ENCODE data around the gene GUCY1A2. TPM values are rescaled to one million over a fixed set of nuclear protein-coding genes. Genes with fewer than 3 reads are reported as not detected.
"Not testable (repeated sequence)": the region's sequence is repeated elsewhere in the genome, so short reads cannot be mapped to it uniquely, and the experiment has no call there.

The GUCY1A2 gene, protein sequence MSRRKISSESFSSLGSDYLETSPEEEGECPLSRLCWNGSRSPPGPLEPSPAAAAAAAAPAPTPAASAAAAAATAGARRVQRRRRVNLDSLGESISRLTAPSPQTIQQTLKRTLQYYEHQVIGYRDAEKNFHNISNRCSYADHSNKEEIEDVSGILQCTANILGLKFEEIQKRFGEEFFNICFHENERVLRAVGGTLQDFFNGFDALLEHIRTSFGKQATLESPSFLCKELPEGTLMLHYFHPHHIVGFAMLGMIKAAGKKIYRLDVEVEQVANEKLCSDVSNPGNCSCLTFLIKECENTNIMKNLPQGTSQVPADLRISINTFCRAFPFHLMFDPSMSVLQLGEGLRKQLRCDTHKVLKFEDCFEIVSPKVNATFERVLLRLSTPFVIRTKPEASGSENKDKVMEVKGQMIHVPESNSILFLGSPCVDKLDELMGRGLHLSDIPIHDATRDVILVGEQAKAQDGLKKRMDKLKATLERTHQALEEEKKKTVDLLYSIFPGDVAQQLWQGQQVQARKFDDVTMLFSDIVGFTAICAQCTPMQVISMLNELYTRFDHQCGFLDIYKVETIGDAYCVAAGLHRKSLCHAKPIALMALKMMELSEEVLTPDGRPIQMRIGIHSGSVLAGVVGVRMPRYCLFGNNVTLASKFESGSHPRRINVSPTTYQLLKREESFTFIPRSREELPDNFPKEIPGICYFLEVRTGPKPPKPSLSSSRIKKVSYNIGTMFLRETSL
- 12.4 TPM for total RNA-seq
- long read RNA-seq, partial matches to known transcripts: 1 of 1 reads
- long read RNA-seq, other reads (novel, unspliced or antisense): 0 of 1 reads

DNA sequence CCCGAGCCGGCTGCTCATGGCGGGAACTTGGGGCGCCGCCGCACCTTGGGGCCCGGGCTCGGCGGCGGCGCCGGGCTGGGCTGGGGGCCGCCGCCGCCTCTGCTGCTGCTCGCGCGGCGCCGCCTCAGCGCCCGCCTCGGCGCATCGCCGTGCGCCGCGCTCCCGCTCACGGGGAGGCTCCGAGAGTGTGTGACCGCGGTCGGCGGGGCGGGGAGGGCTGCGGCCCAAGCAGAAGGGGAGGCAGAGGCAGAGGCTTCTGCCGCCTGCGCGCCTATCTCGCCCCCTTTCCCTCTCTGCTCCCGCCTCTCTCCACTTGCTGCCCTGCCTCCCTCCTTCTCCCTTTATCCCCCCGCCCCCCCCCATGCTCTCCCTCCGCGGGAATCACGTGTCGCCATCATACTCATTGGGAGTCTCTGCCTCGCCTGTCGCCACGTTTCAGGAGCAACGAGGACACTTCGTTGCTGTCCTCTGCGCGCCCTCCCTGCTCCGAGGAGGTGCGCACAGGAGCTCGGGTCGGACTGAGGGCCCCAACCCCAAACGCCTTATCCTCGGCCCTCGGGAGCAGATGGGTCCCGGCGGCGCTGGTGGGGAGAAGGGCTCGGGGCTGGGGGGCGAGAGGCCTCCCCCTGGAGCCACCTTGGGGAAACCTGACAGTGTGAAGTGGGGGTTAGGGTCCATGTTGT lies at the start of gene GUCY1A2:
TSS of gene GUCY1A2 (minus strand) at position 258 of the 683 bp plus-strand sequence. CDS start 421 bp downstream, outside the sequence.
- DNase-seq (ENCODE audit: missing footprints) (peak; percentile 54), ATAC-seq (peak; percentile 30)
- intact Hi-C loops (cut with DNase I): no loop called here

DNA sequence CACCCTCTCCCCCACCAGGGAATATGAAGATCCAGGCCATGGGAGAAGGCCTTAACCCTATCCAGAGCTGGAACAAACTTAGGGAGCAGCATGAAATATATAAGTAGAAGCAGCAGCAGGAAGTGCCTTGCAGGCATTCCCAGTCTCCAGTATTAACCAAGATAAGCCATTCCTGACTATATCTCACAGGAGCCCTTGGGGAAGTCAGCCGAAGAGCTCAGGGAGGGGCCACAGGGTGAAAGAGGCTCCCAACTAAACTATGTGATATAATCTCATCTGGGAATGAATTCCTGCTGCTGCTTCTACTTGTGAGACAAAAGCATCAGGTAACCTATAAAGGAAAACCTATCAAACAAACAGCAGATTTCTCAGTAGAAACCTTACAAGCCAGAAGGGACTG lies 36.1 kb upstream of the GUCY1A2 start:
- intact Hi-C loops (cut with DNase I): no loop called here
- DNase-seq (ENCODE audit: missing footprints) (no peak), ATAC-seq (no peak)

DNA sequence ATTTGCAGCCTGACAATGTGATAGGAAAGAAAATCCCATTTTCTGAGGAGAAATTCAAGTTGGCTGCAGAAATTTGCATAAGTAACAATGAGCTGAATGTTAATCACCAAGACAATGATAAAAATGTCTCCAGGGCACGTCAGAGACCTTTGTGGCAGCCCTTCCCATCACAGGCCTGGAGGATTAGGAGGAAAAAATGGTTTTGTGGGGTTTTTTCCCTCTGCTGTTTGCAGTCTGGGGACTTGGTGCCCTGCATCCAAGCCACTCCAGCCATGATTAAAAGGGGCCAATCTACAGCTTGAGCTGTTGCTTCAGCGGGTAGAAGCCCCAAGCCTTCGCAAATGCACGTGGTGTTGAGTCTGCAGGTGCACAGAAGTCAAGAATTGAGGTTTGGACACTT lies 33.1 kb upstream of the GUCY1A2 start:
- intact Hi-C loops (cut with DNase I); ATAC-seq; DNase-seq (ENCODE audit: missing footprints): not testable (repeated sequence)

DNA sequence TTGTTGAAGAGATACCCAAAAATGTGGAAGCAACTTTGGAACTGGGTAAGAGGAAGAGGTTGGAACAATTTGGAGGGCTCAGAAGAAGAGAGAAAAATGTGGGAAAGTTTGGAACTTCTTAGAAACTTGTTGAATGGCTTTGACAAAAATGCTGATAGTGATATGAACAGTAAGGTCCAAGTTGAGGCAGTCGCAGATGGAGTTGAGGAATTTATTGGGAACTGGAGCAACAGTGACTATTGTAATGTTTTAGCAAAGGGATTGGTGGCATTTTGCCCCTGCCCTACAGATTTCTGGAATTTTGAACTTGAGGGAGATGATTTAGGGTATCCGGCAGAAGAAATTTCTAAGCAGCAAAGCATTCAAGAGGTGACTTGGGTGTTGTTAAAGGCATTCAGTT lies 32.6 kb upstream of the GUCY1A2 start:
- intact Hi-C loops (cut with DNase I); ATAC-seq; DNase-seq (ENCODE audit: missing footprints): not testable (repeated sequence)

DNA sequence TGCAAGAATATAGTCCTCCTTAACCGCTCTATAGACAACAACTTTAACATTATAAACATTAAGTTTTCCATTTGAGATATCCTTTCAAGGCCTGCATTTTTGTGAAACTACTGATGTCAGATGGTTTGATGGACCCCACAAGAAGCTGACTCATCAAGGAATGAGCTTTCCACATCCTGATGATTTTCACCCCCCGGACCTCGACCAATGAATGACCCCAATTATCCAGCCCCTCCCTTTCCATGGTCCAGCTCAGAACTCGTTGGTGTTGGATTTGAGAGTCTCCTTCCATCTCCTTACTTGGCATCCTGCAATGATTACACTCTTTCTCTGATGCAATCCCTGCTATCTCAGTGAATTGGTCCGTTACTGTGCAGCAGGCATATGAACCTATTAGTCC lies 31.8 kb upstream of the GUCY1A2 start:
- intact Hi-C loops (cut with DNase I): no loop called here
- ATAC-seq: no peak

DNA sequence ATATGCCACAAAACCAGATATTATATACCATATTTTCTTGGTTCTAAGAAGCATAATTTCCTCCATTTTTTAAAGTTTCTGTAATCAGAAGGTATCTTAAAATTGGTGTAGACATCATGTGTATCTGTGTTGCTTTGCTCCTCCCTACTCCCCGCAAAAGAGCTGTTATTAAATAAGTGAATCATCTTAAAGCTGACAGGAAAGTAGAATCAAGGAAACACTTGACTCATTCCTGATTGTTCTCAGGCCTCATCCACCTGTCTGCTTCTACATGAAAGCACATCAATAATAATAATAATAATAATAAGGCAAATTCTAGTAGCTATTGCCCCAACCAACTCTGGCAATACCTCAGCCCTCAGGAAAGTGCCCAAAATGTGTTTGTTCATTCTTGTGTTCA lies 26.2 kb upstream of the GUCY1A2 start:
- DNase-seq (ENCODE audit: missing footprints): no peak
- intact Hi-C loops (cut with DNase I): no loop called here
- no peak for ATAC-seq

More for the DNA sequence above, 31.8 kb upstream of the GUCY1A2 start:
- no peak for DNase-seq (ENCODE audit: missing footprints)

DNA sequence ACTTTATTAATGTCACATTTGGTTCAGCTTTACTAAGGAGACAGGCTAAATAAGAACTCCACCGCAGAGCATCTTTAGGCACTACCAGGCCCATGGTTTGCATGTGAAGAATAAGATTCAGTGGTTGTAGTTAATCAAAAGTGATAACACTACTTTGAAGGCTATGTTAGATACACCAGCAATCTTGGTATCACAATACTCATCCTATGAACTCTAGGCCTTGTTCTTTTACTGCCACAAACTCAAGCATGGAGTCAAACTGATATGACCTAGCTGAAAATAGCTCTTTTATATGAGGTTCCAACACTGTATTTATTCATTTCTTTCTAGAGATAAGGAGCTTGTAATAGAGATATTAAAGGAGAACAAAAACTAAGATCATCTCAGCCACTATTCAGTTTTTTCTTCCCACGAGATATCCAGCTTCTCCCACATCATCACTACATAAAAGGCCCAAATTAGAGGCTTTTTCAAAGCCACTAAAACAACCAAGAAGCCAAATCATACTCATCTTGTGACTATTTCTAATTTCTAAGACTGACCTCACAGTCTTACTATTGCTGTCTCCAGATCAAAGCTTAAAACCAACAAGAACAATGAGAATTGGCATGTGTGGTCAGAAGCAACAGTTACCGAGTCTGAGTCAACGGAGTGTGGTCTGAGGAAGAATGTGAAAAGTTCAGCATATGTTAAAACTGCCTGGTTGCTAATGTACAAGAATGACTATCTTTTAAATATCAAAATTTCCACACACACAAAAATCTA lies 25.1 kb upstream of the GUCY1A2 start:
- no peak for DNase-seq (ENCODE audit: missing footprints)
- intact Hi-C loops (cut with DNase I): no loop called here

DNA sequence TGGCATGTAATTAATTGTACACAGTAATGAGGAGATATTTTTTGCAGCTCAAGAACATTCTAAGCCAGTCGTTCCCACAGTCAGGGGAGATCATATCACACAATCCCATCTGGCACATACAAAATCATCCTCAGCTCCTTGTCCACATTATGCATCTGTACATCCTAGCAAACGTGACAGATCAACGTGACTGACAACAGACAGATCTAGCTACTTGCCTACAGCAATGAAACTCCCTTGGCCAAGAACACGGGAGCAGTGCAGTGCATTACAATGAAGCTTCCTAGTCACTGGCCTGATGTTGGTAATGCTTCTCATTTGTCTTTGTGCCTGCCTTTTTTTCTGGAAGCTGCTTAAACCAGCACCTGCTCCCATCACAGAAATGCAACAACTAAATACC lies 24.5 kb upstream of the GUCY1A2 start:
- intact Hi-C loops (cut with DNase I): no loop called here
- ATAC-seq: no peak
- no peak for DNase-seq (ENCODE audit: missing footprints)

More for the DNA sequence above, 25.1 kb upstream of the GUCY1A2 start:
- ATAC-seq: no peak

DNA sequence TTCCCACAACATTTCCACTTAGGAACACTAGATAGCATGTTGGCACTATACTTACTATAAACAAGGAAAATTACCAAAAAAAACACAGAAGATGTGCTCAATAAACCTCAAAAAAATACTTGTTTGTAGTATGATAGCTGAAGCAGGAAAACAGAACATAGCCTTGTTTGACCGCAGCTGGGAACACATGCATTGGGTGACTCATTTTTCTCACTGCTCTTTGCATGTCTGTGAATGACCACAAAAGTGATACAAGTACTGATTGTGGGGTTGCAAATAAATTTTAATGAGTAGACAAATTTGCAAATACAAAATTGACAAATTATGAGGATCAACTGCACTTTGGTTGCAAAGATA lies 22.8 kb upstream of the GUCY1A2 start:
- intact Hi-C loops (cut with DNase I): no loop called here
- DNase-seq (ENCODE audit: missing footprints) (no peak), ATAC-seq (no peak)

DNA sequence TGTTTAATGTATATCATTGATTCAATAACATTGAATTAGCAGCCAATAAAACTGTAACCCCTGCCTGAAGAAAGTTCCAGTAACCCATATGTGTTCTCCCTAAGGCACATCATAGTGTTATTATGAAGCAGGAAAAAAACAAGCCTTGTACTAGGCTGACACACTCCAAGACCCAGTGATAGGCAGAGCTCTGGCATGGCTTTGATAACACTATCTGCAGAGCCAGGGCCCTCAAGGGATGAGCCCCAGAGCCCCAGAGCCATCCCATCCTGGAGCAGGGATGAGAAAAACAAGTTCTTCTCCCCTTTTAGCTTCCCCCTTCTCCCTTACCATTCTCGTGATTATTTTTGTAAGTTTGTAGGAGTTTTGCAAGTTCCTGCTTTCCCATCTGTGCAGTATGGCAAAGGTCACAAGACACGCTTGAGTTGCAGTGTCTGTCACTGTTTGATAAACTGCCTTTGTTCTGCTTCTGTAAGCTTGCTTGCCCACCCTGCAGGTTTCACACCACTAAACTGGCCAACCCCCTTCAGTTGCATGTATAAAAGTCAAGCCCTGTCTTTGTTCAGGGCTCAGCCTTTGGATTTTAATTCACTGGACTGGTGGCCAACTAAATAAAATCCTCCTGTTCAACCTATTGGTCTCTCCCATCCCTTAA lies 22.3 kb upstream of the GUCY1A2 start:
- ATAC-seq (no peak), DNase-seq (ENCODE audit: missing footprints) (no peak)
- intact Hi-C loops (cut with DNase I): no loop called here

DNA sequence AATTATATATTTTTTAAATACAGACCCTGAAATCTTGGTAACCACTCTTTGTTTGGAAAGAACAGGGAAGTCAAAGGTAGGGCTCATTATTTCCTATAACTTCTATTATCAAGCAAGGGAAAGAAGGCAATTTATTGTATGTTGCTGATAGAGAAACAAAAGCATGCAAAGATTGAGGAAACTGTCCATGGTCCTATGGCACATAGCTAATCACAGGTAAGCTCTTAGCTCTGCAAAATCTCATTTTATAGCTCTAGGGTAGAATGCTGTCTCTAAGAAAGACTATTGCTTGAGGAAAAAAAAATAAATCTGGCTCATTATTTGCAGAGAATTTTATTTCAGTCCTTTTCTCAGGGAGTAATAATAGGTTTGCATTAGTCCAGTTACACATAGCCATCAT lies 7.4 kb upstream of the GUCY1A2 start:
- intact Hi-C loops (cut with DNase I): no loop called here
- DNase-seq (ENCODE audit: missing footprints): no peak

DNA sequence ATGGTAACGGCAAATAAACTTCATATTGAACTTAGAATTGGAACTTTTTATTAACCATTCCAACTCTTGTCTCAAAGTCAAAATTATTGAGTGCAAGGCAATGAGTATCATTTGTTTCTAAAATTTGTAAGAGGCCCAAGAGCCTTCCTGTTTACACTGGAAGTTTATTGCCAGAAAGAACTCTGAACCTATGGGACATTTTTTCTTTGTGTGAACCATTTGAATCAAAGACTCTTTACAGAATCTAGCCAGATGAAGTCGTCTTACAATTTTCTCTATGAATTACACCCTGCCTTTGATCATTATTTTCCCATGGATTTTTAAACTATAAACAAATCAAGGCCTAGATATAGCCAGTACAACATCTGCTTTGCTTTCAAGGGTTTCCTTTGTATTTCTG lies 2.3 kb upstream of the GUCY1A2 start:
- DNase-seq (ENCODE audit: missing footprints) (no peak), ATAC-seq (no peak)
- intact Hi-C loops (cut with DNase I): no loop called here

More for the DNA sequence above, 7.4 kb upstream of the GUCY1A2 start:
- ATAC-seq: no peak

DNA sequence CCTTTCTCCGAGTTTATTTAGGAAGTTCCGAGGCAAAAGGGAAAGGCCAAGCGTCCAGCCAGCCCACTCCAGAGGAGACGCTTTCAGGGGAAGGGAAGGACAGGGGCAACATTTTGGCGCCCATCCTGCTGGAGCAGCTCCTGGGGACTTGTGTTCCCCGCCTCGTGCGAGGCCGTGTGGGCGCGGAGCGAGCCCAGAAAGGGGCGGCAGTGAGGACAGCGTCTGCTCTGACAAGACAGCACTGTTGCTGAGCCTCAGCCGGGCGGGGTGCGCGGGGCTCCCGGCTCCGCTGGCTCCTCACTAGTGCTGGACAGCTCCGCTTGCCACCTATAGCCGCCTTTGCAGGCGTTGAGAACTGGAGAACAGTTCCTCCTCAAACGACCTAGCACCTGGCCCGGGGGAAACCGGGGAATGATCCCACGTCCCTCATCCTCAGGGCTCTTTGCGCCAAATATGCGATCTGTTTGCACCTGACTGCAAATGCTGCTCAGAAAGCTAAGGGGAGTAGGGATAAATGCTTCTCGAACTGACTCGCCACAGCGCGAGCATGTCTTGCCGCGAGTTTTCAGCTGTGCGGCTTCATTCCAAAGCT lies 722 bp upstream of the GUCY1A2 start:
- ATAC-seq (peak; percentile 76), DNase-seq (ENCODE audit: missing footprints) (peak; percentile 60)
- intact Hi-C loops (cut with DNase I): no loop called here

DNA sequence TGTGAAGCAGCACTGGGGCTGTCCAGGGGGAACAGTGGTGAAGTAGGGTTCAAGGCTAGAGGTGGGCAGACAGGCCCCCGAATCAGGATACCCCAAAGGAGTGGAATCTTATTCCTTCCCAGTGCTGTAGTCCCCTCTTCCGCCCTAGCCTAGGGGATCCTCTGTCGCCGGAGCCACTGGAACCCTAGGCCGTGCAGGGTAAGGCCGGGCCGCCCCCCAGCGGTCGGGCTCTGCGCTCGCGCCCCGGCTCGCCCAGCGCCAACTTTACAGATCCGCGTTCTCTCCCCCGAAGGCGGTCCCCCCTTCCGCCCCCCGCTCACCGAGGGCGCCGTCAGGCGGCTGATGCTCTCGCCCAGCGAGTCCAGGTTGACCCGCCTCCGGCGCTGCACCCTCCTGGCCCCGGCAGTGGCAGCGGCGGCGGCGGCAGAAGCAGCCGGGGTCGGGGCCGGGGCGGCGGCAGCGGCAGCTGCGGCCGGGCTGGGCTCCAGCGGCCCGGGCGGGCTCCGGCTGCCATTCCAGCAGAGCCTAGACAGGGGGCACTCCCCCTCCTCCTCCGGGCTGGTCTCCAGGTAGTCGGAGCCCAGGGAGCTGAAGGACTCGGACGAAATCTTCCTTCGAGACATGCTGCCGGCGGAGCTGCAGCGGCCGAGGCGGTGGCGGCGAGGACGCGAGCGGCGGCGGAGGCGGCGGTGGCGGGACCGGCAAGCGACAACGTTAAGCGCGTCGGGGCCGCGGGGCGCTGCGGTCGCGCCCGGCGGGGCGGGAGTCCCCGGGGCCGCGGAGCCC lies 650 bp downstream of the GUCY1A2 start:
- DNase-seq (ENCODE audit: missing footprints) (peak; percentile 61), ATAC-seq (peak; percentile 80)
- intact Hi-C loops (cut with DNase I): no loop called here

DNA sequence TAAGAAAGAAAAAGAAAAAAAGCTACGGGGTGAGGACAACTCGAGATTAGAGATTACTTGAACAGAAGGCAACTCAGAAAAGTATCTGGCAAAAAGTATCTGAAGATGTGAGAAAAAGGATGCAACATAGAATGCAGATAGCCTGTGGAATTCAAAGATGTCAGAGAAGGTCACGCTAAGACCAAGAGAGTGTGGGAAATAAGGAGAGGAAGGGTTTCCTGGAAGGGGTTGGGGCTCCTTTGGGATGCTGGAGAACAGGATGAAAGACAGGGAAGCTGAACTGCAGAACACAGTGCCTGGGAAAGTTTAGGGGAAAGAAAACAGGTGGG lies 1.2 kb downstream of the GUCY1A2 start:
- intact Hi-C loops (cut with DNase I): no loop called here
- no peak for DNase-seq (ENCODE audit: missing footprints)
- peak; percentile 47 for ATAC-seq

DNA sequence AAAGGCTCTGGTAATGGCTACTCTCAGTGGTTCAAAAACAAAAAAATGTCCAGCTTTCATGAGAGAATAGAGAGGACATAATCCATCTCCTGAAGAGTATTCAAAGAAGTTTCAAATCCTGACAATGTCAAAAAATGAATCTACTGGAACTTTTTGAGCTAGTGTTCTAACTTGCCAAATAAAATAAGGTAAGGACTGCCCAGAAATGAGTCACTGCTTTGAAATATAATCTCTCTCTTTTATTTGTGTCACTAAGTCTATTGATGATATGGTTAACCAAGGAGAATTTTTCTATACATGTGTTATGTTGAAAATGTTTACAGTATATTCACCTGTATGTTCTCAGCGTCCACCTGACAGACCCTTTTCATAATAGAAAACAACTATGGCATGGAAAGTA lies 3.4 kb downstream of the GUCY1A2 start:
- ATAC-seq: no peak
- intact Hi-C loops (cut with DNase I): no loop called here
- no peak for DNase-seq (ENCODE audit: missing footprints)

DNA sequence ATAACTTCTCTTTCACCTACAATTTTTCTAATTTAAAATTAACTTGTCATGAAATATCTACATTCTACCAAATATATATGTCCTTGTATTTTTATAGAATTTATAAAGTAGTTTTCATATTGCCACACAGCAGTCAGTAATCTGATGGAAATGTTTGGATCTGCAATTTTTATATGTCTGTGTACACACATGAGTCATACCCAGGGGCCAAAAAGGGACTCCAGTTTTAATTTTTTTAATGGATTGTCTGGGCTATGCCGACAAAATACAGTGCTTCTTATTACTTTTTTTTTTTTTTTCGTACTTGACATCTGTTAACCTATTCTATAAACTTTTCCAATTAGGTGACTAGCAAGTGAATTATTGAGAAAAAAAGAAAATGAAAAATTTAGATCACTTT lies 6.3 kb downstream of the GUCY1A2 start:
- intact Hi-C loops (cut with DNase I): no loop called here
- ATAC-seq (no peak), DNase-seq (ENCODE audit: missing footprints) (no peak)

Data from Right ventricle myocardium inferior (tissue), 1 donor.